Karpas-422 (cell line): ENCODE results near the gene TBC1D8B. TPM values are rescaled to one million over a fixed set of nuclear protein-coding genes. Genes with fewer than 3 reads are reported as not detected.

ENCODE experiments used
- DNase-seq: peaks from one replicate; pipeline ENCODE4 v3.0.0-alpha.2; 2015
- H2AFZ ChIP-seq: fragments of 200-600 bp; sonication (generic); 2 replicates; pipeline ENCODE4 v1.6.1; 2014; ENCODE audit warnings: antibody characterized with exemption, low read length, mixed read lengths
- H3K27ac ChIP-seq: fragments of 200-600 bp; sonication (generic); 2 replicates; pipeline ENCODE4 v1.5.1; 2014; ENCODE audit warnings: mild to moderate bottlenecking, low read length, moderate library complexity
- H3K27me3 ChIP-seq: fragments of 200-600 bp; sonication (generic); 2 replicates; pipeline ENCODE4 v1.6.1; 2014; ENCODE audit warnings: low read length, mixed read lengths
- H3K36me3 ChIP-seq: fragments of 200-600 bp; sonication (generic); 2 replicates; pipeline ENCODE4 v1.6.1; 2014; ENCODE audit warnings: low read length, mixed read lengths; ENCODE audit not compliant: insufficient read depth
- H3K4me1 ChIP-seq: fragments of 200-600 bp; sonication (generic); 2 replicates; pipeline ENCODE4 v1.6.1; 2014; ENCODE audit warnings: mild to moderate bottlenecking, low read length, mixed read lengths
- H3K4me2 ChIP-seq: fragments of 200-600 bp; sonication (generic); 2 replicates; pipeline ENCODE4 v1.6.1; 2014; ENCODE audit warnings: low read length, low read depth, mild to moderate bottlenecking; ENCODE audit not compliant: poor library complexity, severe bottlenecking
- H3K4me3 ChIP-seq: fragments of 200-600 bp; sonication (generic); 2 replicates; pipeline ENCODE4 v1.5.1; 2014; ENCODE audit warnings: mild to moderate bottlenecking, antibody characterized with exemption, low read length, mixed read lengths
- H3K79me2 ChIP-seq: fragments of 200-600 bp; sonication (generic); 2 replicates; pipeline ENCODE4 v1.6.1; 2014; ENCODE audit warnings: mild to moderate bottlenecking, low read length, mixed read lengths
- H3K9ac ChIP-seq: fragments of 200-600 bp; sonication (generic); 2 replicates; pipeline ENCODE4 v1.6.0; 2014; ENCODE audit warnings: low read length
- H3K9me2 ChIP-seq: fragments of 200-600 bp; sonication (generic), shearing (Covaris generic); replicated peaks from 2 replicates; pipeline ENCODE4 v1.6.0; 2014; ENCODE audit warnings: mild to moderate bottlenecking, low read length, moderate library complexity; ENCODE audit not compliant: insufficient read depth
- H3K9me3 ChIP-seq: fragments of 300-700, 200-600 bp; sonication (generic); 2 replicates; pipeline ENCODE4 v1.6.1; 2014; ENCODE audit warnings: low read length, mixed read lengths
- H4K20me1 ChIP-seq: fragments of 200-600 bp; sonication (generic); 2 replicates; pipeline ENCODE4 v1.6.1; 2014; ENCODE audit warnings: mild to moderate bottlenecking, antibody characterized with exemption, low read length, low read depth; ENCODE audit not compliant: insufficient read depth
- total RNA-seq: library from RNA; depleted of rRNA; stranded (reverse); fragments of >200 nt; shearing (Covaris generic); gene quantifications from 2 replicates; pipeline ENCODE4 v1.2.3, GENCODE V29; 2014; ENCODE audit warnings: low replicate concordance; rRNA removed

Gene TBC1D8B
- total RNA-seq, 1 experiment from 2014 or later: not detected

DNA sequence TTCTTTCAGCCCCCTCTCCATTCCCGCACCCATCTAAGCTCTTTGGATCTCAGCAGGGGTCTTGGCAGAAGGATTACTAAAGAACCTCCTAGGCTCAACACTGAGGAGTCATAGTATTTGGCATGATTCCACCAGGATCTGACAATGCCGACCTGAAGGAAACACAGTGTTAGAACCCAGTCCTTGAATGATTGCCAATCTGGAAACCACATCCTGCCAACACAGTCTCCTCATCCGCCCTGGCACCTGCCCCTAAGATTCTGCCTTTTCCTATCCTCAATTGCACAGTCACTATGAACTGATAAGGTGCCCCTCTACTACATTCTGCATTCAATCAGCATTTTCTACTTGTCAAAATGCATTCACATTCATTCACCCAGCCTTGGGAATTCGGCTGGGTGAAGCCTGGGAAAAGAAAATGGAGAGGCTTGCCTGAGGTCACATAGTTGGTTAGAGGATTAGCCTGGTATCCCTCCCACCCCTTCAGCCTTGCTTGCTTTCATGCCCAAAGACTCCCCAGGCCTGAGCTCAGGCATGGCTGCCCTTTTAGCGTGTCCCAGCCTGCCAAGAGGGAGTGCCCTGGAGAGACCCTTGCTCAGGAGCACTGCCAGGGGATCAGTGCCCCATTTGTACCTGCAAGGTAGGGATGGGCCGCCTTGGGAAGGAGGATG lies 115.5 kb downstream of the TBC1D8B start:
- Histone ChIP-seq H3K4me1 (no peaks in the 10 kb centered on the region), H3K27ac (no peak overlapping the region), H2AFZ (no peak overlapping the region), H3K9me3 (no peaks in the 10 kb centered on the region), H3K4me2 (no peak overlapping the region), H4K20me1 (no peaks in the 10 kb centered on the region), H3K79me2 (no peaks in the 10 kb centered on the region), H3K4me3 (no peak overlapping the region), H3K9ac (no peak overlapping the region), H3K27me3 (no peaks in the 10 kb centered on the region), H3K36me3 (no peaks in the 10 kb centered on the region), H3K9me2 (no peaks in the 10 kb centered on the region)
- no peak for DNase-seq

DNA sequence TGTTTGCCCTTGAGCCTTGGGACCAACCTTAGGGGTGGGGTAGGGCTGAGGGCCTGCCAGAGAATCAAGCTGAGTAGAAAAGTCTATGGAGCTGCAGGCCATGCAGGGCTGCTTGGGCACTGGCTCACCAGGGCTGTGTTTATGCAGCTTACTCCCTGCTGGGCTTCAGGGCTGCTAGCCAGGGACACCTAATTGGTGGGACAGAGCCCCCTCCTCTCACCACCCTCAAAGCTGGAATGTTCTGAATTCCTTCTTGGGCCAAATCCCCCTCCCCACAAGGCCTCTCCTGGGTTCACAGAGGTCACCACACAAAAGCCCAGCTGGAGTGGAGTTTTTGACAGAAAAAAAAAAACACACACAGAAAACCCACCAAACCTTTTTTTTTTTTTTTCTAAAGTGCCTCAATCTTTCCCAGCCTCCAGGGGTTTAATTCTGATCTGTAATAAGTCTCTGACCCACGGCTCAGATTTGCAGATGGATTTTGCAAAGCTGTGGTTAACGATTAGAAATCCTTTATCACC lies 117.5 kb downstream of the TBC1D8B start, which contains the start of gene CLDN2:
Gene CLDN2 (plus strand): TSS at position 471 of the 521 bp plus-strand sequence. CDS start 7,827 bp downstream, outside the sequence.
- no peak within 1 kb of the TSS for H3K4me2 ChIP-seq

DNA sequence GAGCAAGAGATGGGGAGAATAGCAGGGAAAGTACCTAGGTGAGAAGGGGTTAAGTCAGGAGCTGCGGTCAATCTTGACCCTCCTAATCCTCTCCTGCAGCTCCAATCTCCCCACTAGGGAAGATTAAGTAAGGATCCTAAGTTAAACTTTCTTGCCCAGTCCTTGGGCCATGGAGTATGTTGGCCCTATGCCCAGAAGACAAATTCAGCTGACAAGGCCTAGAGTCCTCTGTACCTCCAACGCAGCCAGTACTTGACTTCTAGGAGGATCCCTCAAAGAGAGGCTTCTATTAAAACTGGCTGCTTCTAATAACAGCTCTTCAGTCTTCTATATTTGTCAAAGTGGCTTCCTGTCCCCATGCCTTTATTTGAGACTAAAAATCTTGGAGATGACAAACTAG lies 119.2 kb downstream of the TBC1D8B start:
- H3K4me2 ChIP-seq: no peak overlapping the region
- H3K9me2 ChIP-seq: no peaks in the 10 kb centered on the region
- no peaks in the 10 kb centered on the region for H3K9me3 ChIP-seq
- no peaks in the 10 kb centered on the region for H3K27me3 ChIP-seq
- no peaks in the 10 kb centered on the region for H4K20me1 ChIP-seq
- H3K4me1 ChIP-seq: no peaks in the 10 kb centered on the region
- H3K27ac ChIP-seq: no peak overlapping the region
- no peak for DNase-seq
- no peak overlapping the region for H3K9ac ChIP-seq
- H3K36me3 ChIP-seq: no peaks in the 10 kb centered on the region
- no peak overlapping the region for H2AFZ ChIP-seq
- H3K79me2 ChIP-seq: no peaks in the 10 kb centered on the region
- no peak overlapping the region for H3K4me3 ChIP-seq

More for the DNA sequence above, 117.5 kb downstream of the TBC1D8B start, which contains the start of gene CLDN2:
- H3K27ac ChIP-seq: no peak within 1 kb of the TSS
- H3K9me2 ChIP-seq: no peaks in the 10 kb centered on the region
- H3K36me3 ChIP-seq: no peaks in the 10 kb centered on the region
- no peaks in the 10 kb centered on the region for H3K9me3 ChIP-seq
- no peak within 1 kb of the TSS for H3K4me3 ChIP-seq
- no peaks in the 10 kb centered on the region for H4K20me1 ChIP-seq
- DNase-seq: no peak
- H3K4me1 ChIP-seq: no peaks in the 10 kb centered on the region
- H3K27me3 ChIP-seq: no peaks in the 10 kb centered on the region
- no peak within 1 kb of the TSS for H3K9ac ChIP-seq
- no peak within 1 kb of the TSS for H2AFZ ChIP-seq
- no peaks in the 10 kb centered on the region for H3K79me2 ChIP-seq

Other genes with a start within 250 kb of the TBC1D8B start
- gene RADX, start 190.7 kb upstream of the TBC1D8B start, total RNA-seq: 18.4 and 22.7 TPM in 2 replicates
- gene RNF128, start 76.0 kb upstream of the TBC1D8B start, total RNA-seq: not detected in 2 replicates
- gene RIPPLY1, start 100.7 kb downstream of the TBC1D8B start, total RNA-seq: not detected in 2 replicates
- gene CLDN2, start 117.7 kb downstream of the TBC1D8B start, total RNA-seq: not detected in 2 replicates
- gene MORC4, start 197.5 kb downstream of the TBC1D8B start, total RNA-seq: 11.5 and 11.9 TPM in 2 replicates